SK-N-SH treated with all-trans-retinoic acid at 6 μM for 48 hours (cell line): ENCODE measurements around the gene DAB2IP.

Experiments
- ATAC-seq: fragments of 200-7000 bp; cut with Tn5 transposase; 3 replicates; pipeline ENCODE4 v1.9.1; 2020; ENCODE audit warnings: mild to moderate bottlenecking, moderate library complexity
- BACH2 ChIP-seq: fragments of 250-450 bp; sonication (Bioruptor Pico); IDR thresholded peaks from 2 replicates; pipeline ENCODE4 v1.9.0; 2021; ENCODE audit warnings: mild to moderate bottlenecking, borderline replicate concordance
- CSDC2 ChIP-seq: fragments of 250-450 bp; sonication (Bioruptor Pico); IDR thresholded peaks from 2 replicates; pipeline ENCODE4 v1.5.0; 2020; ENCODE audit warnings: mild to moderate bottlenecking, moderate library complexity
- ESRRG ChIP-seq: fragments of 250-450 bp; sonication (Bioruptor Pico); IDR thresholded peaks from 2 replicates; pipeline ENCODE4 v1.6.1; 2021; ENCODE audit warnings: mild to moderate bottlenecking
- GLIS3 ChIP-seq: fragments of 250-450 bp; sonication (Bioruptor Pico); IDR thresholded peaks from 2 replicates; pipeline ENCODE4 v1.5.0; 2020; ENCODE audit warnings: mild to moderate bottlenecking, moderate library complexity
- ISL1 ChIP-seq: fragments of 250-450 bp; sonication (Bioruptor Pico); IDR thresholded peaks from 2 replicates; pipeline ENCODE4 v2.1.2; 2022; ENCODE audit warnings: mild to moderate bottlenecking, moderate library complexity
- OSR1 ChIP-seq: fragments of 250-450 bp; sonication (Bioruptor Pico); IDR thresholded peaks from 2 replicates; pipeline ENCODE4 v1.8.0; 2022; ENCODE audit warnings: moderate library complexity, mild to moderate bottlenecking, inconsistent platforms
- PPARA ChIP-seq: fragments of 250-450 bp; sonication (Bioruptor Pico); IDR thresholded peaks from 2 replicates; pipeline ENCODE4 v1.5.0; 2020; ENCODE audit warnings: mild to moderate bottlenecking, borderline replicate concordance
- RARB ChIP-seq: fragments of 250-450 bp; sonication (Bioruptor Pico); IDR thresholded peaks from 2 replicates; pipeline ENCODE4 v1.8.0; 2021; ENCODE audit warnings: mild to moderate bottlenecking, moderate library complexity
- SNAI2 ChIP-seq: fragments of 250-450 bp; sonication (Bioruptor Pico); IDR thresholded peaks from 2 replicates; pipeline ENCODE4 v1.5.0; 2020; ENCODE audit warnings: mild to moderate bottlenecking, moderate library complexity
- TCF4 ChIP-seq: fragments of 250-450 bp; sonication (Bioruptor Pico); IDR thresholded peaks from 2 replicates; pipeline ENCODE4 v1.8.0; 2021; ENCODE audit warnings: mild to moderate bottlenecking, moderate library complexity, borderline replicate concordance
- TOX ChIP-seq: fragments of 250-450 bp; sonication (Bioruptor Pico); IDR thresholded peaks from 2 replicates; pipeline ENCODE4 v1.8.0; 2021; ENCODE audit warnings: mild to moderate bottlenecking, moderate library complexity, borderline replicate concordance
- ZC3H10 ChIP-seq: fragments of 250-450 bp; sonication (Bioruptor Pico); IDR thresholded peaks from 2 replicates; pipeline ENCODE4 v1.5.1; 2021; ENCODE audit warnings: mild to moderate bottlenecking, moderate library complexity
- ZFP3 ChIP-seq: fragments of 250-450 bp; sonication (Bioruptor Pico); IDR thresholded peaks from 2 replicates; pipeline ENCODE4 v1.5.0; 2020; ENCODE audit warnings: mild to moderate bottlenecking, moderate library complexity
- ZFP30 ChIP-seq: fragments of 450-650 bp; formaldehyde crosslinking; IDR thresholded peaks from 2 replicates; pipeline ENCODE4 v1.5.0; 2022; ENCODE audit warnings: mild to moderate bottlenecking, moderate library complexity
- ZNF565 ChIP-seq: fragments of 450-650 bp; formaldehyde crosslinking; conservative IDR thresholded peaks from 2 replicates; pipeline ENCODE4 v1.5.0; 2020; ENCODE audit warnings: low read depth, mild to moderate bottlenecking, moderate library complexity
- ZNF70 ChIP-seq: fragments of 450-650 bp; formaldehyde crosslinking; IDR thresholded peaks from 2 replicates; pipeline ENCODE4 v1.5.0; 2020; ENCODE audit warnings: mild to moderate bottlenecking, moderate library complexity
- ZNF8 ChIP-seq: fragments of 450-650 bp; formaldehyde crosslinking; IDR thresholded peaks from 2 replicates; pipeline ENCODE4 v1.5.0; 2020; ENCODE audit warnings: mild to moderate bottlenecking, moderate library complexity
- TF ChIP-seq, protein P1 (sequence below): fragments of 250-450 bp; sonication (Bioruptor Pico); IDR thresholded peaks from 2 replicates; pipeline ENCODE4 v1.5.0; 2020; ENCODE audit warnings: mild to moderate bottlenecking, moderate library complexity
- TF ChIP-seq, protein P2 (sequence below): fragments of 250-450 bp; sonication (Bioruptor Pico); IDR thresholded peaks from 2 replicates; pipeline ENCODE4 v1.5.1; 2020; ENCODE audit warnings: low read depth, mild to moderate bottlenecking, moderate library complexity
- TF ChIP-seq, protein P3 (sequence below): fragments of 250-450 bp; sonication (Bioruptor Pico); IDR thresholded peaks from 2 replicates; pipeline ENCODE4 v1.8.0; 2020; ENCODE audit warnings: mild to moderate bottlenecking, moderate library complexity, borderline replicate concordance

The DAB2IP gene

DNA sequence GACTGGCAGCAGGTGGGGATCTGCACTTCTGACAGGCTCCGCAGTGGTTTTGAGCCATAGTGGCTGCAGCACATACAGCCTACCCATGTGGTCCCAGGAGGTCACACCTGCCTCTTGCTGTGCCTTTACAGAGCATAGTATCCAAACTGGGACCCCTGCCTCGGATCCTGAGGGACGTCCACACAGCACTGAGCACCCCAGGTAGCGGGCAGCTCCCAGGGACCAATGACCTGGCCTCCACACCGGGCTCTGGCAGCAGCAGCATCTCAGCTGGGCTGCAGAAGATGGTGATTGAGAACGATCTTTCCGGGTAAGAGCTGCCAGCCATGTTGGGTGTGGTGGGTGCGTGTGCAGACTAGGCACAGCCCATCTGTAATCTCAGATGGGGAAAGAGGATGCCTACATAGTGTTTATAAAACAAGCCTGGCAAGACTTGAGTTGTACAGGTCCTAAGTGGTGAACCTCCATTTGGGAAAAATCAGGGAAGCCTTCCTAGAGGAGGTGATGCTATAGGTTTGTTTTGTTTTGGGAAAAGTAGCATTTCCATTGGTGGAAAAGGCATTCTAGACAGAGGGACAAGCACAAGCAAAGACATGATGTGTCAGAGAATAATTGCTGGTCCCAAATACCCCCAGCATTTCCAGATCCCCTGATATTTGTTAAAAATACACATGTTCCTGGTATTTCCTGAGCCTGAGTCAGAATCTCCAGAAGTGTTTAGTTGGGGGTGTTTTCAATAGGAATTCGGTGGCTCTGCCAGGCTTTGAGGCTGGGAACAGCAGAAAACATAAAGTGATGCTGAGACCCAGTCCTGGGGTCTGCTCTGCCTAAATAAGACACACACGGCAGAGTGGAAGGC lies 119.2 kb downstream of the DAB2IP start:
- peak; percentile 41; the same call in 2 of the 3 replicates for ATAC-seq

DNA sequence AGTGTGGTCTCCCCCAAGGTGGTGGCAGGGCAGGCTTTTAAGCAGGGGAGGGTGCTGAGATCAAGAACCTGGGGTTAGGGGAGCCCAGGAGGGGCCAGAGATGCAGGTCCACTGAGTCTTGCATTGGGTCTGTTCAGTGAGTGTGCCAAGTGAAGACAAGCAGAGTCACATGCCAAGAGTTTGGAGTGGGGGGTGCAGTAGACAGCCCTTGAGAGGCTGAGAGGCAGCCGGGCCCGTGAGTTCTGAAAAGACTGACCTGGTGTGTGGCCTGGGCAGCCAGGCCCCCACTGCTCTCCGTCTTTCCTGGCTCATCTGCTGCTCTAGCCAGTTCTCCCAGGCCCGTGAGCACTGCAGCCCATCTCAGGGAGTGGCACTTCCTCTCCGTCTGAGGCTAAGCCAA lies 120.0 kb downstream of the DAB2IP start:
- ATAC-seq: peak; percentile 19; the same call in 2 of the 3 replicates
- TF ChIP-seq, protein P1, sequence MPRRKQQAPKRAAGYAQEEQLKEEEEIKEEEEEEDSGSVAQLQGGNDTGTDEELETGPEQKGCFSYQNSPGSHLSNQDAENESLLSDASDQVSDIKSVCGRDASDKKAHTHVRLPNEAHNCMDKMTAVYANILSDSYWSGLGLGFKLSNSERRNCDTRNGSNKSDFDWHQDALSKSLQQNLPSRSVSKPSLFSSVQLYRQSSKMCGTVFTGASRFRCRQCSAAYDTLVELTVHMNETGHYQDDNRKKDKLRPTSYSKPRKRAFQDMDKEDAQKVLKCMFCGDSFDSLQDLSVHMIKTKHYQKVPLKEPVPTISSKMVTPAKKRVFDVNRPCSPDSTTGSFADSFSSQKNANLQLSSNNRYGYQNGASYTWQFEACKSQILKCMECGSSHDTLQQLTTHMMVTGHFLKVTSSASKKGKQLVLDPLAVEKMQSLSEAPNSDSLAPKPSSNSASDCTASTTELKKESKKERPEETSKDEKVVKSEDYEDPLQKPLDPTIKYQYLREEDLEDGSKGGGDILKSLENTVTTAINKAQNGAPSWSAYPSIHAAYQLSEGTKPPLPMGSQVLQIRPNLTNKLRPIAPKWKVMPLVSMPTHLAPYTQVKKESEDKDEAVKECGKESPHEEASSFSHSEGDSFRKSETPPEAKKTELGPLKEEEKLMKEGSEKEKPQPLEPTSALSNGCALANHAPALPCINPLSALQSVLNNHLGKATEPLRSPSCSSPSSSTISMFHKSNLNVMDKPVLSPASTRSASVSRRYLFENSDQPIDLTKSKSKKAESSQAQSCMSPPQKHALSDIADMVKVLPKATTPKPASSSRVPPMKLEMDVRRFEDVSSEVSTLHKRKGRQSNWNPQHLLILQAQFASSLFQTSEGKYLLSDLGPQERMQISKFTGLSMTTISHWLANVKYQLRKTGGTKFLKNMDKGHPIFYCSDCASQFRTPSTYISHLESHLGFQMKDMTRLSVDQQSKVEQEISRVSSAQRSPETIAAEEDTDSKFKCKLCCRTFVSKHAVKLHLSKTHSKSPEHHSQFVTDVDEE: no peak
- TF ChIP-seq ISL1 (CRISPR knock-in tag): no peak
- no peak for TF ChIP-seq TOX (CRISPR knock-in tag)
- TF ChIP-seq ZC3H10 (CRISPR knock-in tag): no peak
- no peak for TF ChIP-seq ZNF70 (CRISPR knock-in tag)
- TF ChIP-seq SNAI2 (CRISPR knock-in tag): no peak
- no peak for TF ChIP-seq ZFP30
- no peak for TF ChIP-seq ZFP3 (CRISPR knock-in tag)
- no peak for TF ChIP-seq ZNF8 (CRISPR knock-in tag)
- no peak for TF ChIP-seq BACH2 (CRISPR knock-in tag)
- TF ChIP-seq TCF4 (CRISPR knock-in tag): no peak

More for the DNA sequence above, 119.2 kb downstream of the DAB2IP start:
- TF ChIP-seq ISL1 (CRISPR knock-in tag): no peak
- TF ChIP-seq, protein P1: no peak
- TF ChIP-seq SNAI2 (CRISPR knock-in tag): no peak
- TF ChIP-seq PPARA (CRISPR knock-in tag): no peak
- no peak for TF ChIP-seq ZFP3 (CRISPR knock-in tag)
- TF ChIP-seq, protein P2, sequence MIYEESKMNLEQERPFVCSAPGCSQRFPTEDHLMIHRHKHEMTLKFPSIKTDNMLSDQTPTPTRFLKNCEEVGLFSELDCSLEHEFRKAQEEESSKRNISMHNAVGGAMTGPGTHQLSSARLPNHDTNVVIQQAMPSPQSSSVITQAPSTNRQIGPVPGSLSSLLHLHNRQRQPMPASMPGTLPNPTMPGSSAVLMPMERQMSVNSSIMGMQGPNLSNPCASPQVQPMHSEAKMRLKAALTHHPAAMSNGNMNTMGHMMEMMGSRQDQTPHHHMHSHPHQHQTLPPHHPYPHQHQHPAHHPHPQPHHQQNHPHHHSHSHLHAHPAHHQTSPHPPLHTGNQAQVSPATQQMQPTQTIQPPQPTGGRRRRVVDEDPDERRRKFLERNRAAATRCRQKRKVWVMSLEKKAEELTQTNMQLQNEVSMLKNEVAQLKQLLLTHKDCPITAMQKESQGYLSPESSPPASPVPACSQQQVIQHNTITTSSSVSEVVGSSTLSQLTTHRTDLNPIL (CRISPR knock-in tag): no peak
- no peak for TF ChIP-seq CSDC2 (CRISPR knock-in tag)
- no peak for TF ChIP-seq BACH2 (CRISPR knock-in tag)
- no peak for TF ChIP-seq ZC3H10 (CRISPR knock-in tag)
- TF ChIP-seq OSR1 (CRISPR knock-in tag): no peak
- no peak for TF ChIP-seq TOX (CRISPR knock-in tag)
- no peak for TF ChIP-seq ESRRG (CRISPR knock-in tag)
- TF ChIP-seq, protein P3, sequence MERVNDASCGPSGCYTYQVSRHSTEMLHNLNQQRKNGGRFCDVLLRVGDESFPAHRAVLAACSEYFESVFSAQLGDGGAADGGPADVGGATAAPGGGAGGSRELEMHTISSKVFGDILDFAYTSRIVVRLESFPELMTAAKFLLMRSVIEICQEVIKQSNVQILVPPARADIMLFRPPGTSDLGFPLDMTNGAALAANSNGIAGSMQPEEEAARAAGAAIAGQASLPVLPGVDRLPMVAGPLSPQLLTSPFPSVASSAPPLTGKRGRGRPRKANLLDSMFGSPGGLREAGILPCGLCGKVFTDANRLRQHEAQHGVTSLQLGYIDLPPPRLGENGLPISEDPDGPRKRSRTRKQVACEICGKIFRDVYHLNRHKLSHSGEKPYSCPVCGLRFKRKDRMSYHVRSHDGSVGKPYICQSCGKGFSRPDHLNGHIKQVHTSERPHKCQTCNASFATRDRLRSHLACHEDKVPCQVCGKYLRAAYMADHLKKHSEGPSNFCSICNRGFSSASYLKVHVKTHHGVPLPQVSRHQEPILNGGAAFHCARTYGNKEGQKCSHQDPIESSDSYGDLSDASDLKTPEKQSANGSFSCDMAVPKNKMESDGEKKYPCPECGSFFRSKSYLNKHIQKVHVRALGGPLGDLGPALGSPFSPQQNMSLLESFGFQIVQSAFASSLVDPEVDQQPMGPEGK (CRISPR knock-in tag): no peak
- no peak for TF ChIP-seq ZNF8 (CRISPR knock-in tag)
- no peak for TF ChIP-seq RARB
- no peak for TF ChIP-seq ZNF70 (CRISPR knock-in tag)
- no peak for TF ChIP-seq ZFP30

DNA sequence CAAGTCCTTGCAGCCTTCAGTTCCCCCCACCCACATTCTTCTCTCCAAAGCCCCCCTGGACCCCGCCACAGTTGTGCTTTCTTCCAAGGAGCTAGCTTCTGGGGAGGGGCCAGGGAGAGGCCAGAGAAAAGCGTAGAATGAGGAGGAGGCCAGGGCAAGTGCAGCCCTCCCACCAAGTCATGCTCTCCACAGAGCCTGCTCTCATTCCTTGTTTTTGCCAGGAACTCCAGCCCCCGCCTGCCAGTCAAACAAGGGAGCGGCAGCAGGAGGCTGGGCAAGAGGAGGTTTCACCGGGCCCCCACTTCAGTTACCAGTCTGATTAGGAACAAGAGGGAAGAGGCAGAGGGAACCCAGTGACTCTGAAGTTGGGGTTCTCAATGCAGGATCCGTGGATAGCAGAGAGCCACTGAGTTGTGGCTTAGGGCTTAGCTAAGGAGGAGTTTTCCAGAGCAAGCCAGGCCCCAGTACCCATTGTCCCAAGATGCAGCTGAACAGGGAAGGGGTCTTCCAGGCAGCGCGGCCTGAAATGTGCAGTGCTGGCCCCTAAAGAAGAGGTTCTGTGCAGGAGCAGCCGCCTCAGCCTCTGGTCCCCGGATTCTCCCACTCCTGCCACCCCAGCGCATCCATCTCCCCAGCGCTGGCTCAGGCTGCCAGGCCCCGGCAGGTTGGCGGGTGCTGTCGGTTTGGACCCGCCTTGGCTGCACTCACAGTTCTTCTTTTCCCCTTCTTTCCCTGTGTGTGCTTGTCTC lies 120.6 kb downstream of the DAB2IP start:
- TF ChIP-seq BACH2 (CRISPR knock-in tag) (no peak), RARB (no peak), GLIS3 (CRISPR knock-in tag) (no peak), CSDC2 (CRISPR knock-in tag) (no peak), ISL1 (CRISPR knock-in tag) (no peak), ZC3H10 (CRISPR knock-in tag) (no peak), ESRRG (CRISPR knock-in tag) (no peak), ZNF565 (CRISPR knock-in tag) (no peak), PPARA (CRISPR knock-in tag) (no peak), TCF4 (CRISPR knock-in tag) (no peak), OSR1 (CRISPR knock-in tag) (no peak), ZNF8 (CRISPR knock-in tag) (no peak)
- ATAC-seq: no peak
